Renal pelvis (tissue), 4 donors: ENCODE measurements around the gene TMEM200A. TPM values are rescaled to one million over a fixed set of nuclear protein-coding genes. Genes with fewer than 3 reads are reported as not detected.

ENCODE experiments used
- DNase-seq: peaks from one replicate; pipeline ENCODE4 v3.0.0-alpha.2; 2013
- polyA plus RNA-seq, 3 donors: library from polyadenylated mRNA; unstranded; fragments of 120-200 nt; gene quantifications; one replicate each; pipeline ENCODE4 v1.2.1, GENCODE V29; 2013; ENCODE audit not compliant: insufficient read length in 3 of 3

Gene TMEM200A
- polyA plus RNA-seq, 3 donors: 22.9 to 24.1 (median 23.6) TPM

DNA sequence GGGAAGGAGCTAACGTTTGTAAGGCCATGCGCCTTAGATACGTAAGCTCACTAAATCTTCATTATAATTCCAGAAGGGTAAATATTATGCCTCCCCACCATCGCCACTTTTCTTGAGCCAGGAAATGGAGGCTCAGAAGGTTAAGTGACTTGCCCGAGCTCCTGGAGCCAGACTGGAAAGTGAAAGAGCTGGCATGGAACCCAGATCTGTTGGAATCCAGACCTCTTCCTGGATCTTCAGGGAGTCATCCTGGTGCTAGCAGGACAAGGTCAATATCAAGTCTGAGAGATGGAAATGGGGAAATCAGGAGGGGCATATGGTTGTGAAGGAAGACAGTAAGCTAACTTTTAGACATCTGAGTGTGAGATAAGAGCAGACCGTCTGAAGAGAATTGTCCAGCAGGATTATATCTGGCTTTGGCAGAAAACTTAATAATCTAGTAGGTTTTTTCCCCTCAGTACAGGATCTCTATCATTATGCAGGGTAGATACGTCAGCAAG lies 6.2 kb downstream of the TMEM200A start:
- DNase-seq: no peak

GRCh38 chr6:130372786-130373185 lies 7.0 kb downstream of the TMEM200A start:
- DNase-seq: no peak

GRCh38 chr6:130373992-130374391 lies 8.2 kb downstream of the TMEM200A start:
- DNase-seq: no peak

DNA sequence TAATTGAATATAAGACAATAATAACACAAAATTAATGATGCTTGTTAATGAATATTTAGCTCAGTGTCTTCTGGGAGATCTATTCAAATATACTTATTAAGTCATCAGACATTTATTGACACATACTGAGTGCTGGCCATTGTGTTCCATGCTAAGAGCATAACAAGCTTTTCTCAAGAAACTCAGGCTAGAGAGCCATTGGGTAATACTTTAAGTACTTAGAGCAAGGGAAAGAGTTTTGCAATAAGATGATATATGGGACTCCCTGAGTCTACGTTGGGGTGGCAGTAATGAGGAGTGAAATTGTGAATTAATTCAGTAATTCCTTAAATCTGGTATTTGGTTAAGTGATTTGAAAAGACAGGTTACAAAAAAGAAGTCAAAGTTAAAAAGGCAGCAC lies 11.1 kb downstream of the TMEM200A start:
- DNase-seq: no peak

DNA sequence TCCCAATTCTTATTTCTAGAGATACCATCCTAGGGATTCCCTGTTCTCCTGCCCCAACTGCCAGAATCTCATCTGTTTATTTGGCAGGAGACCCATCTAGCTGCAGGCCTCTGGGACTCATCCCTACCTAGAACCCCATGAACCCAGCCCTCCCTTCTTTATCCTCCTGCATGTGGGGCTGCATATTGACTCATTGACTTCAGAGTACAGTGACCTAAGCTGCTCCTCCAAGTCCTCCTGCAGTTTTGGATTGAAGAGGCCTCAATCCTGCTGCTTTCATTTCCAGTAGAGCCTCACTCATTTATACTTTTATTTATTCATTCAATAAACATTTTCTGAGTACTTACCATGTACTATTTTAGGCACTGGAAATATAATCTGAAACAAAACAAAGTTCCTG lies 11.6 kb downstream of the TMEM200A start:
- DNase-seq: no peak

DNA sequence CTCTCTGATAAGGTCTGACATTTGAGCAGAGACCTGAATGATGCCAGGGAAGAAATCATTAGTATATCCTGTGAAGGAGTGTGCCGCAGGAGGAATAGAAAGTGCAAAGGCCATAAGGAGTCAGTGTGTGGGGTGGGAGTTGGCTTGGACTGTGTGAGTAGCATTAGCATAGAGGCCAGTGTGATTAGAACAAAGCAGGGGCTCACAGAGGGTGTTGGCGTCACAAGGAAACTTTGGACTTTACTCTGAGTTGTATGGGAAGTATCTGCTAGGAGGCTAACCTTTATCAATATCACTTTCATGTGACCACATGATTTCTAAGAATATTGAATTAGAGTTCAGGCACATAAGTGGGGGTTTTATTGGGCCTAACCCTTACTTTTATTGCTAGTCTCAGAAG lies 12.1 kb downstream of the TMEM200A start:
- peak; percentile 3 for DNase-seq

- no peak for DNase-seq
Observed at GRCh38 chr6:130379223-130379622, 13.4 kb downstream of the TMEM200A start.

DNA sequence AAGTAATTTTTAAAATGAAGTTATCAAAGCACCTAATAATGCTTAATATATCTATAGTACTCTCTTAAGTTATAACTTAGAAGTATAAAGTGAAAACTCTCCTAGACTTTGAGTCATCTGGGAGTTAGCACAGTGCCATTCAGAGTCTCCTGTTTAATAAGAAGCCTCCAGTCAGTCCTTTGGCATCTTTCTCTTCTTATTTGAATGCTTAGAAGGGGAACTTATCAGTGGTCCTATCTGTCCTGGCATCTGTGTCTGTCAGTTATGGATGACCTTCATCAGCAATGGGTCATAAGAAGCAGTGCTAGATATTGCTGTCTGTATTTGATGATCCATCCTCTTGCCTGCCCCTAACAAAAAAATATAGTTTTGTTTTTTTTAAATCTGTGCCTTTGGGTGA lies 15.2 kb downstream of the TMEM200A start:
- DNase-seq: no peak

DNA sequence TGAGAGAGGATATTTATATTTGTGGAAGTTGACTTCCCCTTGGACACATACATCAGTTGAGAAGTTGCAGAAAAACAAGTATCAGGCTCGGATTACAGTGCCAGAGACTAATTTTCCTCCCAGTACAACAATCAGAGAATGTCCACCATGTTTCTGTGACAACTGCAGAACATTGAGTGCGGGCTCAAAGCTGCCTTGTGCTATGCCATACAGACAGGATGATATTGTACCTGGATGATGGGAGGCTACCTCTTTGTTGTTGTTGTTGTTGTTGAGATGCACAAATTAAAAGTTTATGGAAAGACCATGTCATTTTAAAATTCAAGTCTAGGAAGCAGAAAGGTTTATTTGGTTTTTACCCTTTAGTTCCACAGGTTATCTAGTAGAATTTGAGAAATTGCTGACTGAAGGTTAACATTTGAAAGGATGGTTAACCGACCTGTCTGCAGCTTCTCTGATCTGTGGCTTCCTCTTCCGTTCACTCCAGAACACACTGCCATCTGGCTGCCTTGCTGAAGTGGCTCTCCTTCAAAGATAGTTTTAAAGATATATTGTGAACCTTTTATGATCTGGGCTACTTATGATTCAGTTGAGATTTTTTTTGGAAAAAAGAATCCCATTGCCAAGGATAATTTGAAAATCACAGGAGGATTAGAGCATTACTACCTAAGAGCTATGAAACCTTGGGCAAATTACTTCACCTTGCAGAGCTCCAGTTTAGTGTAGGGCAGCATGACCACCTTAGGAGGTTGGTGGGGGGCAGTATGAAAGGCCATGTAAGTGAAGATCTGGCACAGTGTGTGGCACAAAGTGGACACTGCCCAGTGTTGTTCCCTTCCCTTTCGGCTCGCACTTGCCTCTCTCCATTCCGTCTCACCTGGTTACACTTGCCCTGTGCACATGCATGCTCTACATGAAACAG lies 15.9 kb downstream of the TMEM200A start:
- DNase-seq: no peak

DNA sequence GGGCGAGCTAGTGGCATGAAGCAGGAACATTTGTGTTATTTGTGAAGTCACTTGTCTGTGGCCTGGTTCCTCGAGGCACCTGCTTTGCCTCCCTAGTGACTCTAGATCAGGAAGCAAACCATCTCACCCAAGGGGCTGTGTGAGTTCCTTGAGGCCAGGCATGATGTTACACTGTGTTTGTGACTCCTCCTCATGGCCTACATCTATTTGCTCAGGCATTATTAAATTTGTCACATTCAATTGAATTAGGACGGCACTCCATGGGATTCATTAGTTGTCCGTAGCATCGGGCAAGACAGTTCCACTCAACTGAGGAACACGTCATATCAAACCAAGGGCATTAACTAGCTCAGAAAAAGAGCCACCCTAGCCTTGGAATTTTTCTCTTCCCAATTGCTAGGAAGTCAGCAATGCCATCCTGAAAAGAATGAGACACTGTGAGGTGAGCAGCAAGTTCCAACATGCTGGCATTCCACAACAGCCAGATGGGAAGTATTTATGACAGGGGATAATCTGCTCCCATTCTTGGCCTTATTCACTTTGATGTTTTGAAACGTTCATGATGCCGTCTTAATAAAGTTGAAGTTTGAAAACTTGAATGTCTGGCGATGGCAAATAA lies 17.2 kb downstream of the TMEM200A start:
- DNase-seq: no peak

DNA sequence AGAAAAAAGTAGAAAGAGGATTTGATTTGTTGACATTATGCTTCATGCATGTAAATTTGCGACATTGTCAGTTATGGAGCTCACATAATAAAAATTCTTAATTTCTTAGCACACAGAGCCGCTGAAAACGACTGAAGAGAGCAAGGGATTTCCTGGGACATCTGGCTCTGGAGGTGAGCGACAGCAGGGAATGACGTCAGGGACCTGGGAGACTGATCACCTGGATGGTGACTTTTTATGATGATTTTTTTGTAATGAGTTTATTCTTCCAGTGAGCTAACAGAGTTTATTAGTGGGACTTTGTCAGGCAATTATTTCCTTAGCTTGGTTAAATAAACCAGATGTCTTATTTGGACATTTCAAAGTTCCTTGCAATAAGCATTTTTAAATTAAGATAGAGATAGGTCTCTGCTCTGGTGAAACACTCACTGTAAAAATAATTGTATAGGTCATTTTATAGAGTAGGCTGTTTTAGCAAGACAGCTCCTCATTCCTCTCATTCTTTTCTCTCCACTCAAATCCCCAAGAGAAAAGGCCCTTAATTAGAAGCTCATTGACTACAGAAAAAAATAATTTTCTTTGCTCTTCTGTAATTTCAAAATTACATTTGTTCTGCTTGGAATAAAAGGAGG lies 19.4 kb downstream of the TMEM200A start:
- peak; percentile 3 for DNase-seq

DNA sequence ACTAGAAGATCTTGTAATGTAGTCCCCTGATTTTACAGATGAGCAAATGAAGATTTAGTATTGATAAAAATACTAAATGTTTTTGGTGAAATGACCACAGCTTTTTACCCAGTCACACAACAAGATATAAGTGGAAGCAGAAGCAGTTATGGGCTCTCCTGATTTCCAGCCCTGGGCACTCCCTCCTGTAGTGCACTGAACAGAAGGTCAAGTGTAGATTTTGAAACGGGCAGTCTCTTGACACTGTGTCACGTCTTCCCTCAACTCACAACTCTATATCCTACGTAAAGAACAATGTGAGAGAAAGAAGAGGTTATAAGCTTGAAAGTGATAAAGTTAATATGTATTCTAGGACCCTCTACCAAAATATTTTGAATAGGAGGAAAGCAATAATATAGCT lies 23.3 kb downstream of the TMEM200A start:
- no peak for DNase-seq

DNA sequence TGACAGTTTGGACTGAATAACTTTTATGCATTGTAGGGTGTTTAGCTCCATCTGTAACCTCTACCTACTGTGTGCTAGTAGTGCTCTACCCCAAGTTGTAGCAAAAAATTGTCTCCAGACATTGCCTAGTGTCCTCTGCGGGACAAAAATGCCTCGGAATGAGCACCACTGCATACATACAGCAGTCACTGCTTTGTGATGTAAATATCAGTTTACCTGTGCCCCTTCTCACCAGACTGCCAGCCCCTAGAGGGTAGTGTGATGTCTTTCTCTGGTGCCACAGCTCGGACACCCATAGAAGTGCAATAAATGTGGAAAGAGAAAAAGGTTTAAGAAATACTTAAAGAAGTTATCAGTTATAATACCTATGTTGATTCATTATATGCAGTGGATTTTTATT lies 25.1 kb downstream of the TMEM200A start:
- DNase-seq: no peak

DNA sequence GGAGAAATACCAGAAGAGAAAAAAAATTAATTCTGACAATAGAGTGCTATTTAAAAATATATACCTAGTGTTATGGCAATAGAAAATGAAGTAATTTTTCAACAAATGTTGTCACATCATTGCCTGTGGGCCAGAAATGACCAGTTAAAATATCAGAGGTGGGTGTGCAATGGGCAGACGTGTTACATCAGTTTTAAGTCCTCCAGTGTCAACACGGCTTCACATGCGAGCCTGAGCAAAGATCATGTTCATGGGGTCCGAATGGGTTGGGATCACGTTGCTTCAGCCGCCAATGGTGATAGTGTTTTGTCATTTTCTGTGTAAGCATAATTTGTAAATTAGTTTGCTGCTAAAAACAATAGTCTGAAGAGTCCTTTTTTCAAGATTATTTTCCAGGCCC lies 27.5 kb downstream of the TMEM200A start:
- DNase-seq: no peak

DNA sequence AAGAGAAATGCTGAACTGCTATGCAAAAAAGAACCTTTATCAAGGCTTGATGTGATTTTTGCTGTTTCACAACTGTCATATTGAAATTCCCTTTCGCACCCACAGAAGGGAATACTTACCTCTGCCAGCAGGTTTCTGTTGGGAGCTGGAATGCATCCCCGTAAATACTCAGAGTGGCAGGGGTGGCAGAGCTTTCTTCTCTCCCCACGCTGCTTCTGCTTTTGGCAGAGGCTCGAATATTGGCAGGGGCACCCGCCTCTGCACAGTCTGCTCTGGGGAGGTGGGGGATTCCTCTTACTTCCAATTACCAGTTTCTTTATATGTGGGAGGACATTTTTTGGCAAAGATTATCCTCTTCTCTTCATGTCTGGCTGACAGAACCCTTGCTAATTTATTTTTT lies 28.4 kb downstream of the TMEM200A start:
- no peak for DNase-seq

DNA sequence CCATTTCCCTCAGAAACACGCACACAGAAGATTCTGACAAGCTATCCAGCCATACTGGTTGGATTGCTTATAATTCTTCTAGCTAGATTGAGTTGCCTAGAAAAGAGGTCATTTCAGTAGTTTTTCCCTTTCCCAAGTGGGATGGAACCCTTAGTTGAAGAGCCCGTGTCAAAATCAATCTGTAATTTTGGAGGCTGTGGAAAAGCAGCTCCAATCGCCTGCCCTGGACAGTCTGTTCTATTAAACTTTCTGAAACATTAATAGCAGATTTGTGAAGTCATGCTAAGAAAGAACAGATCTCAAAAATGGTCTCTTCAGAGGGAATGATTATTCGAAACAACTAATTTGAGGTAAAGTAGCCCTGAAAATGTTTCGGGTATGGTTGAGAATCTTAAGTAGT lies 29.3 kb downstream of the TMEM200A start:
- DNase-seq: no peak

DNA sequence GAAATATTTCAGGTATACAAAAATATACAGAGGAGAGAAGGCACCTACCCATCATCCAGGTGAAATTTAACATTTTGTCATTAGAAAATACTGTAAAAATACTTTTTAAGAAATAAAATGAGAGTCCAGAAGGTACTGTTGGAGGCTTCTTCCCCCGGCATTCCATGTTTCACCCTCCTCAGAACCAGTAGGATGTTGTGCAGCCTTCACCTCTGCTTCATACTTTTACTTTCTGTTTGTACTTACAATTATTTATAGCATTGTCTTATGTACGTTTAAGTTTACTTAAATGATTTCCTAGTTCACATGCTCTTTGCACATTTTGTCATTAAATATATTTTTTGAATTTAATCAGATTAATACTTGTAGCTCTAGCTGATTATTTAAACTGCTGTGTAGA lies 30.9 kb downstream of the TMEM200A start:
- no peak for DNase-seq

DNA sequence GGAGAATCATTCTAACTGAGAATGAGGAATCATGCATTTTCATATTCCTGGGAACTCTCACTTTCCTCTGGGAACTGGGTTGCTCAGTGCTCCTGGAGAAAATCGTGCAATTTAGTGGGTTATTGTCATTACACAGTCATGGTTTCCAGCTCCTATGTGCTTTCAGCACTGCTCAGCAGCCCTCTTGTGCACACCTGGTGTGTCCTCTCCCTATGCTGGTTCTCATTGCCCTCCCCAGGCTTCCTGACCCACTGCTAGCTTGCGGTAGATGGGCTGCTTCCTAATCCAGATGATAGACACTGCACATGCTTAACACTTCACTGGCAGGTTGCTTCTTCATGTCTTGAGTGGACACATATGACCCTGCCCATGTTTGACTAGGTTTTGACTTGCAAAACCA lies 39.7 kb downstream of the TMEM200A start:
- DNase-seq: no peak

- no peak for DNase-seq
Observed at GRCh38 chr6:130407032-130407431, 41.2 kb downstream of the TMEM200A start.

DNA sequence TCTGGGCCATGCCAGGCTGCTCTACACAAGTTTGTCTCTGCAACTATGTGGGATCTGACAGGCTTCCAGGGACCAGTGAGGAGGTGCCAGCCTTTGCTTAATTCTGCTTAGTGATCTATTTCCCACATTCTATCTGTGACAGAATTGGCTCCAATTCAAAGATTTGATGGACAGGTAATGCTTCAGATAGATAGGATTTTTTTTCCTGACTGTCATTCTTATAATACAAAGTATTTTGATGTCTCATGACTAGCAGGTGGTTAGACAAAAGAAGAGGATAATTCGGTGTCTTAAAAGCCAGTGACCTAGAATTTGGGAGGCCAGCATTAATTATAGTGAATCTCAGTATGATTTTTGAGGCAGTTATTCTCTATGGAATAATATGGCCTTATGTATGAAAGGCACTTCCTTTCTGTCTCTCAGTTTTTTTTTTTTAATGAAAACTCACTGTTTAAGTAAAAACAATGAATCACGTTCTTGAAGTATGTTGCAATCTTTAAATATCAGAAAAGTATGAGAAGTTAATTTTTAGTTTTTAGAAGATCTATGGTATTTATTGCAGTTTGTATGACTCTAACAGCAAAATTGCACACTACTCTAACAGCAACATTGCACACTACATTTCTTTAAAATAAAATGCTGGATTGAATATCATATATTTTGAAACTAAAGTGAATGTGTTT lies 43.7 kb downstream of the TMEM200A start:
- no peak for DNase-seq

- DNase-seq: no peak
Observed at GRCh38 chr6:130411481-130411880, 45.7 kb downstream of the TMEM200A start.
